Panc1 (cell line): ENCODE data around the gene ARPP21.

Experiments used
- POLR2AphosphoS5 ChIP-seq: IDR thresholded peaks from 2 replicates; pipeline ENCODE4 v1.6.1; 2012; ENCODE audit warnings: mild to moderate bottlenecking, low read depth, low read length, moderate library complexity
- SIN3A ChIP-seq: IDR thresholded peaks from 2 replicates; pipeline ENCODE4 v1.6.1; 2012; ENCODE audit warnings: low read depth, mild to moderate bottlenecking, low read length, moderate library complexity, borderline replicate concordance; ENCODE audit not compliant: insufficient read depth
- TCF7L2 ChIP-seq: IDR thresholded peaks from 2 replicates; pipeline ENCODE4 v1.6.1; 2011; ENCODE audit warnings: mild to moderate bottlenecking, low read depth, low read length, inconsistent platforms
- TF ChIP-seq, protein P1 (sequence below): fragments of 450-650 bp; IDR thresholded peaks from 2 replicates; pipeline ENCODE4 v1.5.1; 2017; ENCODE audit warnings: mild to moderate bottlenecking
- TF ChIP-seq, protein P2 (sequence below), 2 experiments: IDR thresholded peaks; 2 replicates each; pipeline ENCODE4 v1.6.1; 2011 to 2012; ENCODE audit warnings: low read depth in 2 of 2, control low read depth in 1 of 2, low read length in 1 of 2, mild to moderate bottlenecking in 1 of 2, moderate library complexity in 1 of 2; ENCODE audit not compliant: insufficient read depth in 1 of 2

DNA sequence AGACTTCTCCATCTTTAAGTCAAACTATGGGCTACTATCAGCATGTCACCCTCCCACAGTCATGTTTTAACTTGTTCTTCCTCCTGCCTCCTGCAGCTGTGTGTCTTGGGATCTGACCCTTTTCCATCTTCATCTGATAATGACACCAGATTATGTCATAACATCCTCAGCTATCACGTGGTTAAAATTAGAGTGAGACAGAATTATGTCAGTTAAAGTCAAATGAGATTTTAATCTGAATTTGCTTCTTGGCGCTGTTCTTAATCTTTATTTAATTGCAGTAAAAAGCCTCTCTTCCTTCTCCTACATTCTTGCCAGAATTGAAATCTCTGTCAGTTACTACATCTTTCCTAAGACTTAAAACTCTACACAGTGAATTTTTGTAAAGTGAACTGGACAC is 107.2 kb downstream of the ARPP21 start:
- TF ChIP-seq SIN3A (no peak), POLR2AphosphoS5 (no peak), TCF7L2 (no peak)
- TF ChIP-seq, protein P1, sequence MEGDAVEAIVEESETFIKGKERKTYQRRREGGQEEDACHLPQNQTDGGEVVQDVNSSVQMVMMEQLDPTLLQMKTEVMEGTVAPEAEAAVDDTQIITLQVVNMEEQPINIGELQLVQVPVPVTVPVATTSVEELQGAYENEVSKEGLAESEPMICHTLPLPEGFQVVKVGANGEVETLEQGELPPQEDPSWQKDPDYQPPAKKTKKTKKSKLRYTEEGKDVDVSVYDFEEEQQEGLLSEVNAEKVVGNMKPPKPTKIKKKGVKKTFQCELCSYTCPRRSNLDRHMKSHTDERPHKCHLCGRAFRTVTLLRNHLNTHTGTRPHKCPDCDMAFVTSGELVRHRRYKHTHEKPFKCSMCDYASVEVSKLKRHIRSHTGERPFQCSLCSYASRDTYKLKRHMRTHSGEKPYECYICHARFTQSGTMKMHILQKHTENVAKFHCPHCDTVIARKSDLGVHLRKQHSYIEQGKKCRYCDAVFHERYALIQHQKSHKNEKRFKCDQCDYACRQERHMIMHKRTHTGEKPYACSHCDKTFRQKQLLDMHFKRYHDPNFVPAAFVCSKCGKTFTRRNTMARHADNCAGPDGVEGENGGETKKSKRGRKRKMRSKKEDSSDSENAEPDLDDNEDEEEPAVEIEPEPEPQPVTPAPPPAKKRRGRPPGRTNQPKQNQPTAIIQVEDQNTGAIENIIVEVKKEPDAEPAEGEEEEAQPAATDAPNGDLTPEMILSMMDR: no peak
- TF ChIP-seq, protein P2, sequence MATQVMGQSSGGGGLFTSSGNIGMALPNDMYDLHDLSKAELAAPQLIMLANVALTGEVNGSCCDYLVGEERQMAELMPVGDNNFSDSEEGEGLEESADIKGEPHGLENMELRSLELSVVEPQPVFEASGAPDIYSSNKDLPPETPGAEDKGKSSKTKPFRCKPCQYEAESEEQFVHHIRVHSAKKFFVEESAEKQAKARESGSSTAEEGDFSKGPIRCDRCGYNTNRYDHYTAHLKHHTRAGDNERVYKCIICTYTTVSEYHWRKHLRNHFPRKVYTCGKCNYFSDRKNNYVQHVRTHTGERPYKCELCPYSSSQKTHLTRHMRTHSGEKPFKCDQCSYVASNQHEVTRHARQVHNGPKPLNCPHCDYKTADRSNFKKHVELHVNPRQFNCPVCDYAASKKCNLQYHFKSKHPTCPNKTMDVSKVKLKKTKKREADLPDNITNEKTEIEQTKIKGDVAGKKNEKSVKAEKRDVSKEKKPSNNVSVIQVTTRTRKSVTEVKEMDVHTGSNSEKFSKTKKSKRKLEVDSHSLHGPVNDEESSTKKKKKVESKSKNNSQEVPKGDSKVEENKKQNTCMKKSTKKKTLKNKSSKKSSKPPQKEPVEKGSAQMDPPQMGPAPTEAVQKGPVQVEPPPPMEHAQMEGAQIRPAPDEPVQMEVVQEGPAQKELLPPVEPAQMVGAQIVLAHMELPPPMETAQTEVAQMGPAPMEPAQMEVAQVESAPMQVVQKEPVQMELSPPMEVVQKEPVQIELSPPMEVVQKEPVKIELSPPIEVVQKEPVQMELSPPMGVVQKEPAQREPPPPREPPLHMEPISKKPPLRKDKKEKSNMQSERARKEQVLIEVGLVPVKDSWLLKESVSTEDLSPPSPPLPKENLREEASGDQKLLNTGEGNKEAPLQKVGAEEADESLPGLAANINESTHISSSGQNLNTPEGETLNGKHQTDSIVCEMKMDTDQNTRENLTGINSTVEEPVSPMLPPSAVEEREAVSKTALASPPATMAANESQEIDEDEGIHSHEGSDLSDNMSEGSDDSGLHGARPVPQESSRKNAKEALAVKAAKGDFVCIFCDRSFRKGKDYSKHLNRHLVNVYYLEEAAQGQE (IDR thresholded peaks at IDR 0.05; ENCODE audit: insufficient read depth in 1 of 2, low read depth in 2 of 2, low read length in 1 of 2): no peak
